H1 (cell line): ENCODE results near the gene OR2H1. TPM values are rescaled to one million over a fixed set of nuclear protein-coding genes. Genes with fewer than 3 reads are reported as not detected.

ENCODE experiments used
- CTCF ChIA-PET: fragments of 300-600 bp; sonication (Branson Sonifier 250); formaldehyde crosslinking; loops from one replicate; lab custom pipeline; 2021; ENCODE audit not compliant: partially characterized antibody; lab: Charles Lee
- POLR2A ChIA-PET: fragments of 300-600 bp; sonication (Branson Sonifier 250); formaldehyde crosslinking; loops from one replicate; lab custom pipeline; 2021; ENCODE audit warnings: inconsistent platforms; ENCODE audit not compliant: partially characterized antibody; lab: Charles Lee
- DNase-seq, 2 experiments: peaks; one replicate each; pipeline versions ENCODE4 v3.0.0 to v3.0.0-alpha.2; 2010 to 2022; ENCODE audit warnings: low spot score in 2 of 2, low read depth in 1 of 2, mixed read lengths in 1 of 2
- FAIRE-seq: peaks from 2 replicates; lab custom pipeline; 2011; peaks lifted over from hg19 to GRCh38; lab: Jason Lieb, UNC
- H2AFZ ChIP-seq: 2 replicates; pipeline ENCODE4 v1.8.1; 2012; ENCODE audit warnings: low read length, inconsistent platforms
- H2AK5ac ChIP-seq: 2 replicates; pipeline ENCODE4 v1.6.1; 2013; ENCODE audit warnings: low read depth, low read length
- H2BK120ac ChIP-seq: replicated peaks from 2 replicates; pipeline ENCODE3; 2013; ENCODE audit warnings: low read depth, low read length, inconsistent platforms
- H2BK12ac ChIP-seq: 2 replicates; pipeline ENCODE4 v1.6.1; 2013; ENCODE audit warnings: low read depth, low read length
- H2BK15ac ChIP-seq: 2 replicates; pipeline ENCODE4 v1.6.1; 2013; ENCODE audit warnings: low read length
- H2BK20ac ChIP-seq: 2 replicates; pipeline ENCODE4 v1.6.1; 2013; ENCODE audit warnings: low read length
- H2BK5ac ChIP-seq: 2 replicates; pipeline ENCODE4 v1.6.1; 2013; ENCODE audit warnings: low read depth, low read length
- H3K14ac ChIP-seq: 2 replicates; pipeline ENCODE4 v1.6.1; 2013; ENCODE audit warnings: inconsistent platforms; ENCODE audit not compliant: insufficient read length
- H3K18ac ChIP-seq: 2 replicates; pipeline ENCODE4 v1.6.1; 2013; ENCODE audit warnings: low read length; ENCODE audit errors: extremely low read depth
- H3K23ac ChIP-seq: 2 replicates; pipeline ENCODE4 v1.6.1; 2013; ENCODE audit warnings: inconsistent platforms; ENCODE audit not compliant: insufficient read length
- H3K23me2 ChIP-seq: 2 replicates; pipeline ENCODE4 v1.6.1; 2013; ENCODE audit warnings: low read depth, low read length
- H3K27ac ChIP-seq: 2 replicates; pipeline ENCODE4 v1.6.1; 2011; ENCODE audit warnings: low read depth, low read length, inconsistent platforms
- H3K27me3 ChIP-seq, 4 experiments: replicated peaks in 1 of 4; 1 replicate in 1 of 4; 2 replicates in 3 of 4; pipeline versions ENCODE4 v1.6.1 to v1.8.1; 2011 to 2013; ENCODE audit warnings: low read length in 3 of 4, mild to moderate bottlenecking in 3 of 4, inconsistent platforms in 2 of 4, mixed read lengths in 2 of 4, moderate library complexity in 1 of 4; ENCODE audit not compliant: control insufficient read depth in 3 of 4, insufficient read depth in 3 of 4; ENCODE audit errors: extremely low read depth in 1 of 4
- H3K36me3 ChIP-seq, 4 experiments: 2 replicates each; pipeline versions ENCODE4 v1.6.1 to v1.8.1; 2011 to 2013; ENCODE audit warnings: mild to moderate bottlenecking in 4 of 4, low read length in 3 of 4, moderate library complexity in 2 of 4, control low read depth in 1 of 4, inconsistent platforms in 1 of 4; ENCODE audit not compliant: insufficient read depth in 4 of 4, control insufficient read depth in 2 of 4
- H3K4ac ChIP-seq: replicated peaks from 2 replicates; pipeline ENCODE3; 2013; ENCODE audit warnings: low read length, low read depth, mixed read lengths, inconsistent platforms; ENCODE audit not compliant: insufficient read length
- H3K4me1 ChIP-seq, 4 experiments: replicated peaks in 1 of 4; 1 replicate in 1 of 4; 2 replicates in 3 of 4; pipeline versions ENCODE4 v1.6.1 to v1.8.1; 2011 to 2013; ENCODE audit warnings: low read length in 3 of 4, inconsistent platforms in 2 of 4, mixed read lengths in 1 of 4; ENCODE audit not compliant: insufficient read depth in 4 of 4, control insufficient read depth in 3 of 4
- H3K4me2 ChIP-seq, 2 experiments: 2 replicates each; pipeline versions ENCODE4 v1.6.1 to v1.8.1; 2011 to 2013; ENCODE audit warnings: low read depth in 2 of 2, low read length in 2 of 2, control low read depth in 1 of 2, inconsistent platforms in 1 of 2, mild to moderate bottlenecking in 1 of 2; ENCODE audit not compliant: insufficient read depth in 1 of 2
- H3K4me3 ChIP-seq, 4 experiments: fragments of 200-600, 300-600 bp in 1 of 4; sonication (generic), shearing (Covaris generic), sonication (Bioruptor Twin) in 1 of 4; 2 replicates each; pipeline versions ENCODE4 v1.5.1 to v1.8.1; 2011 to 2016; ENCODE audit warnings: low read length in 4 of 4, low read depth in 3 of 4, control low read depth in 2 of 4, inconsistent platforms in 2 of 4, mild to moderate bottlenecking in 2 of 4, mixed read lengths in 1 of 4, moderate library complexity in 1 of 4; ENCODE audit not compliant: insufficient read depth in 2 of 4; ENCODE audit errors: extremely low read depth in 1 of 4
- H3K56ac ChIP-seq: replicated peaks from 2 replicates; pipeline ENCODE3; 2013; ENCODE audit warnings: low read depth, mild to moderate bottlenecking, mixed read lengths, low read length, inconsistent platforms; ENCODE audit not compliant: insufficient read length
- H3K79me1 ChIP-seq: 2 replicates; pipeline ENCODE4 v1.6.1; 2013; ENCODE audit warnings: low read depth, low read length, control low read depth
- H3K79me2 ChIP-seq, 2 experiments: 2 replicates each; pipeline versions ENCODE4 v1.6.1 to v1.8.1; 2012 to 2013; ENCODE audit warnings: low read length in 2 of 2, mild to moderate bottlenecking in 2 of 2, inconsistent platforms in 1 of 2; ENCODE audit not compliant: insufficient read depth in 2 of 2, control insufficient read depth in 1 of 2
- H3K9ac ChIP-seq, 4 experiments: replicated peaks in 1 of 4; 1 replicate in 1 of 4; 2 replicates in 3 of 4; pipeline versions ENCODE4 v1.6.1 to v1.8.1; 2011 to 2013; ENCODE audit warnings: low read depth in 3 of 4, low read length in 3 of 4, control low read depth in 2 of 4, mild to moderate bottlenecking in 2 of 4, moderate library complexity in 2 of 4, inconsistent platforms in 1 of 4; ENCODE audit errors: extremely low read depth in 1 of 4
- H3K9me3 ChIP-seq, 2 experiments: 2 replicates each; pipeline versions ENCODE4 v1.6.1 to v1.8.1; 2012 to 2013; ENCODE audit warnings: mild to moderate bottlenecking in 2 of 2, moderate library complexity in 2 of 2, control low read depth in 1 of 2, inconsistent platforms in 1 of 2, low read depth in 1 of 2, low read length in 1 of 2, mixed read lengths in 1 of 2; ENCODE audit not compliant: insufficient read depth in 2 of 2
- H4K20me1 ChIP-seq, 2 experiments: replicated peaks in 1 of 2; 2 replicates each; pipeline versions ENCODE3 to v1.8.1; 2011 to 2013; ENCODE audit warnings: inconsistent platforms in 2 of 2, low read length in 2 of 2, mild to moderate bottlenecking in 1 of 2; ENCODE audit not compliant: insufficient read depth in 2 of 2, control insufficient read depth in 1 of 2
- H4K5ac ChIP-seq: 2 replicates; pipeline ENCODE4 v1.6.1; 2013; ENCODE audit warnings: low read length, low read depth, mixed read lengths, inconsistent platforms; ENCODE audit not compliant: insufficient read length
- H4K8ac ChIP-seq: 2 replicates; pipeline ENCODE4 v1.8.0; 2013; ENCODE audit warnings: mild to moderate bottlenecking, moderate library complexity, low read length, inconsistent platforms; ENCODE audit not compliant: insufficient read depth; ENCODE audit errors: extremely low read depth
- H4K91ac ChIP-seq: replicated peaks from 2 replicates; pipeline ENCODE3; 2013; ENCODE audit warnings: low read length, mixed read lengths, inconsistent platforms; ENCODE audit not compliant: insufficient read length
- BRCA1 ChIP-seq: IDR thresholded peaks from 2 replicates; pipeline ENCODE4 v1.6.1; 2012; ENCODE audit warnings: low read depth, low read length, improper control_type of control experiment
- KDM5A ChIP-seq: fragments of 200-600 bp; IDR thresholded peaks from 2 replicates; pipeline ENCODE4 v1.7.1; 2012; ENCODE audit warnings: mild to moderate bottlenecking, low read length, inconsistent platforms, mixed read lengths
- NANOG ChIP-seq: IDR thresholded peaks from 2 replicates; pipeline ENCODE4 v1.6.1; 2011; ENCODE audit warnings: low read length, low read depth, mild to moderate bottlenecking, inconsistent platforms; ENCODE audit not compliant: insufficient read depth, poor library complexity, severe bottlenecking
- POLR2A ChIP-seq, 2 experiments: IDR thresholded peaks; 1 replicate in 1 of 2; 2 replicates in 1 of 2; pipeline ENCODE4 v1.6.1; 2011; ENCODE audit warnings: low read depth in 2 of 2, low read length in 2 of 2, mild to moderate bottlenecking in 2 of 2; ENCODE audit errors: control extremely low read depth in 1 of 2
- SIX5 ChIP-seq: IDR thresholded peaks from 2 replicates; pipeline ENCODE4 v1.6.1; 2011; ENCODE audit warnings: mild to moderate bottlenecking, low read depth, low read length
- WGBS, 2 experiments: shearing (Covaris generic) in 1 of 2; methylation state at CpG; one replicate each; pipeline versions ENCODE4 v1.1.6 to v1.1.7; 2013 to 2015; ENCODE audit warnings: low lambda C conversion rate in 2 of 2, mixed read lengths in 2 of 2, inconsistent platforms in 1 of 2, low coverage in 1 of 2, missing lambda C conversion rate in 1 of 2; ENCODE audit not compliant: insufficient replicate concordance in 2 of 2, insufficient coverage in 1 of 2, insufficient read length in 1 of 2; ENCODE audit errors: extremely low coverage in 1 of 2, missing lambda C conversion rate in 1 of 2; 5-methylcytosine and 5-hydroxymethylcytosine counted together
- polyA plus RNA-seq, 7 experiments: library from polyadenylated mRNA; depleted of rRNA in 3 of 7; stranded (reverse) in 5 of 7; unstranded in 2 of 7; fragments of >200 nt in 5 of 7; fragments of 200-250 nt in 2 of 7; gene quantifications; 1 replicate in 5 of 7; 2 replicates in 1 of 7; 4 replicates in 1 of 7; pipeline versions ENCODE4 v1.2.1 to v1.2.3, GENCODE V29; 2011 to 2013; ENCODE audit warnings: missing spikeins in 2 of 7, mixed read lengths in 2 of 7
- total RNA-seq: library from RNA; stranded (reverse); fragmentation: NEBNext Ultra II Directional; extraction: Animal tissue kit (Norgen Biotek cat#: 25700); gene quantifications from 2 replicates; pipeline ENCODE4 v1.2.1, GENCODE V29; 2021

OR2H1 gene
- total and polyA plus RNA-seq, 2 of the 8 experiments (the other 6 are each of a cell fraction or from before 2014, with no cell fraction given) = not detected

- H4K20me1 ChIP-seq = no peaks in the 10 kb centered on the region
- FAIRE-seq (no peak), DNase-seq (no peak)
- H3K56ac ChIP-seq = no peak overlapping the region
- no peaks in the 10 kb centered on the region for H3K79me1 ChIP-seq
- H2BK15ac ChIP-seq = no peak overlapping the region
- no peak overlapping the region for H3K18ac ChIP-seq
- H2BK120ac ChIP-seq = no peak overlapping the region
- WGBS, 2 experiments = 90% methylated on average over 1 of the region's 1 CpG; no CpG with 5 or more reads in 1 of the 2 experiments
- no peak overlapping the region for H2BK5ac ChIP-seq
- no peaks in the 10 kb centered on the region for H3K79me2 ChIP-seq
- H4K91ac ChIP-seq = no peak overlapping the region
- H3K9ac ChIP-seq = no peak overlapping the region
- peaks cover 0 to 3% (median 2%) of the 10 kb centered on the region in 4 experiments; a peak in 5 of 7 replicates for H3K4me1 ChIP-seq
- no peak overlapping the region for H2AFZ ChIP-seq
- H3K36me3 ChIP-seq = no peaks in the 10 kb centered on the region
- ChIA-PET CTCF (no interaction called here), POLR2A (interaction anchor here (1.0 kb wide), 1 partner anchor 11 kb away, joined by 3 read pairs; no protein-coding TSS in a partner anchor)
- H2AK5ac ChIP-seq = no peak overlapping the region
- H2BK12ac ChIP-seq = no peak overlapping the region
- no peak overlapping the region for H4K5ac ChIP-seq
- no peaks in the 10 kb centered on the region; the same call in 1 of the 2 replicates for H3K23me2 ChIP-seq
- no peak overlapping the region for H2BK20ac ChIP-seq
- H3K14ac ChIP-seq = no peak overlapping the region
- H3K4ac ChIP-seq = no peak overlapping the region
- H3K4me3 ChIP-seq = no peak overlapping the region
- H4K8ac ChIP-seq = no peak overlapping the region
- H3K27me3 ChIP-seq = no peaks in the 10 kb centered on the region
- no peak overlapping the region for H3K4me2 ChIP-seq
- no peaks in the 10 kb centered on the region for H3K9me3 ChIP-seq
- no peak for TF ChIP-seq POLR2A (IDR thresholded peaks at IDR 0.05; ENCODE audit: control extremely low read depth in 1 of 2, low read depth in 2 of 2, low read length in 2 of 2)
- no peak for TF ChIP-seq SIX5
- no peak for TF ChIP-seq KDM5A
- no peak for TF ChIP-seq BRCA1
- TF ChIP-seq NANOG = no peak
- H3K27ac ChIP-seq = no peak overlapping the region
- no peak overlapping the region for H3K23ac ChIP-seq
Observed at GRCh38 chr6:29442719-29443118, 14.2 kb upstream of the OR2H1 start.
